ENCODE data around the gene E2F7.

Gene E2F7

DNA sequence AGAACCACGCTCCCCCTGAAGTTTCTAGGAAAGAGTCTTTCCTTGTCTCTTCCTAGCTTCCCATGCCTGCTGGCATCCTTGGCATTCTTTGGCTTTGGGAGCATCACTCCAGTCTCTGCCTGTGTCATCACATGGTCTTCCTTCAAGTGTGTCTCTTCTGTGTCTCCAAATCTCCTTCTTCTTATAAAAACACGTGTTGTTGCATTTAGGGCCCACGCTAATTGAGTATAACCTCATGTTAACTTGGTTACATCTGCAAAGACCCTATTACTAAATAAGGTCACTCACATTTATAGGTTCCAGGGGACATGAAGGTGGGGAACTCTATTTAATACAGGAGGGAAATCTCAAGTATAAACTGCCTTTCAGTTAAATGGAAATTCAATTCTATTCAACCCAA is 63.0 kb downstream of the E2F7 start:
- Histone ChIP-seq H3K36me3 (ENCODE audit: control insufficient read depth in 1 of 2, insufficient read depth in 2 of 2, low read length in 2 of 2) (no peaks in the 10 kb centered on the region), H3K9me3 (ENCODE audit: control insufficient read depth in 1 of 2, low read length in 2 of 2) (no peaks in the 10 kb centered on the region), H3K4me1 (ENCODE audit: control insufficient read depth in 1 of 2, insufficient read depth in 2 of 2, low read length in 2 of 2) (no peaks in the 10 kb centered on the region), H3K4me3 (ENCODE audit: low read depth in 1 of 2, low read length in 2 of 2) (no peak overlapping the region), H3K9ac (ENCODE audit: low read depth in 1 of 2, low read length in 2 of 2) (no peak overlapping the region), H3K27me3 (ENCODE audit: control insufficient read depth in 1 of 2, insufficient read depth in 2 of 2, low read length in 2 of 2) (no peaks in the 10 kb centered on the region), H3K27ac (ENCODE audit: low read depth, low read length) (no peak overlapping the region)

DNA sequence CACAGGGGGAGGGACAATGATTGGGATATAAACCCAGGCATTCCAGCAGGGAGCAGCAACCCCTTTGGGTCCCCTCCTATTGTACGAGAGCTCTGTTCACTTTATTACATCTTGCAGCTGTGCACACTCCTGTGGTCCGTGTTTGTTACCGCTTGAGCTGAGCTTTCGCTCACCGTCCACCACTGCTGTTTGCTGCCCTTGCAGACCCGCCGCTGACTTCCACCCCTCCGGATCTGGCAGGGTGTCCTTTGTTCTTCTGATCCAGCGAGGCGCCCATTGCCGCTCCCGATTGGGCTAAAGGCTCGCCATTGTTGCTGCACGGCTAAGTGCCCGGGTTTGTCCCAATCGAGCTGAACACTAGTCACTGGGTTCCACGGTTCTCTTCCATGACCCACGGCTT is 64.1 kb downstream of the E2F7 start:
- H3K9ac ChIP-seq (ENCODE audit: low read depth in 1 of 2, low read length in 2 of 2), result no peak overlapping the region
- H3K27ac ChIP-seq (ENCODE audit: low read depth, low read length), result no peak overlapping the region
- H3K36me3 ChIP-seq (ENCODE audit: control insufficient read depth in 1 of 2, insufficient read depth in 2 of 2, low read length in 2 of 2), result no peaks in the 10 kb centered on the region
- H3K9me3 ChIP-seq (ENCODE audit: control insufficient read depth in 1 of 2, low read length in 2 of 2), result no peaks in the 10 kb centered on the region
- no peaks in the 10 kb centered on the region for H3K27me3 ChIP-seq (ENCODE audit: control insufficient read depth in 1 of 2, insufficient read depth in 2 of 2, low read length in 2 of 2)
- no peak overlapping the region for H3K4me3 ChIP-seq (ENCODE audit: low read depth in 1 of 2, low read length in 2 of 2)
- H3K4me1 ChIP-seq (ENCODE audit: control insufficient read depth in 1 of 2, insufficient read depth in 2 of 2, low read length in 2 of 2), result no peaks in the 10 kb centered on the region

DNA sequence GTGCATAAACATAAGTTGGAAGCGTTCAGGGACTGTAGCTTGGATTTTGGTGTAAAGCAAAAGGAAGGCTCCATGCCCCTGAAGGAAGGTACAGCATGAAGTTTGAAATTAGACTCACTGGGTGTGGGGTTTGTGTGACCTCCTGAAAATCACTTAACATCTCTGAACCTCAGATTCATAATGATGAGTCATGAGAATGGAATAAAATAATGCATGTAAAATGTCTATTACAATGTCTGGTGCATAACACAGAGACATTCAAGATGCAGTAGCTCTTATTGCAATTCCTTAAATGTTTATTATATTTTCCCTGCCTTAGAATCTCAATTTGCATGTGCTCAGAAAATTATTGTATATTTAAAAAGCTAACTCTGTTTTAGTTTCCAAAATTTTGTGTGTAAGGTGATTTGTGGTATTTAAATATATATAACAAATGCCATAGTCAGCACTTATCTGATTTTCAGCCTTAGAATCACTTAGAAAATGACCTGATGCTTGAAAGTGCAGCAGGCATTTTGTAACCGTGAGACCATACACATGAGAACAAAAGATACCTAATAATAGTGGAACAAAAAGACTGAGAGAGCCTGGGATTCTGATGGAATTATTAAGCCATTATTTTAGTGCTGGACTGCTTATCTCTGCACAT is 66.3 kb downstream of the E2F7 start:
- H3K4me1 ChIP-seq (ENCODE audit: control insufficient read depth in 1 of 2, insufficient read depth in 2 of 2, low read length in 2 of 2), result no peaks in the 10 kb centered on the region
- H3K27me3 ChIP-seq (ENCODE audit: control insufficient read depth in 1 of 2, insufficient read depth in 2 of 2, low read length in 2 of 2), result no peaks in the 10 kb centered on the region
- H3K9me3 ChIP-seq (ENCODE audit: control insufficient read depth in 1 of 2, low read length in 2 of 2), result no peaks in the 10 kb centered on the region

DNA sequence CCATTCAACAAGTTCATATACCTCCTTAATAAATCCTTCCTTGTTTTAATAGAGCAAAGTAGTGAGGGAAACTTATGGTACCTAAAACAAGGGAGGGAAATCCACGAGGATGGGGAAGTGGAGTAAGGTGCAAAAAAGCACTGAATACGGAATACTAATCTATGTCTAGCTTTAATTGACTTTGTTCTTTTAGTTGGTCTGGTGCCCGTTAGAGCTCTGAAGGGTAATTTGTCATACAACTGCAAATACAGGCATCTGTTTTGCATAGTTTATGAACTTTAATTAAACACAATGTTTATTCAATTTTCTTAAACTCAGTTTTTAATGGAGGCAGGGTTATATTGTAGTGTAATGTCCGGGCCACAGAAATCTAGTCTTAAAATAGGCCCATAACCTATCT is 67.0 kb downstream of the E2F7 start:
- Histone ChIP-seq H3K27ac (ENCODE audit: low read depth, low read length) (no peak overlapping the region), H3K27me3 (ENCODE audit: control insufficient read depth in 1 of 2, insufficient read depth in 2 of 2, low read length in 2 of 2) (no peaks in the 10 kb centered on the region), H3K9ac (ENCODE audit: low read depth in 1 of 2, low read length in 2 of 2) (no peak overlapping the region), H3K4me1 (ENCODE audit: control insufficient read depth in 1 of 2, insufficient read depth in 2 of 2, low read length in 2 of 2) (no peaks in the 10 kb centered on the region), H3K4me3 (ENCODE audit: low read depth in 1 of 2, low read length in 2 of 2) (no peak overlapping the region), H3K36me3 (ENCODE audit: control insufficient read depth in 1 of 2, insufficient read depth in 2 of 2, low read length in 2 of 2) (no peaks in the 10 kb centered on the region), H3K9me3 (ENCODE audit: control insufficient read depth in 1 of 2, low read length in 2 of 2) (no peaks in the 10 kb centered on the region)

More for the DNA sequence above, 66.3 kb downstream of the E2F7 start:
- H3K36me3 ChIP-seq (ENCODE audit: control insufficient read depth in 1 of 2, insufficient read depth in 2 of 2, low read length in 2 of 2), result no peaks in the 10 kb centered on the region
- H3K4me3 ChIP-seq (ENCODE audit: low read depth in 1 of 2, low read length in 2 of 2), result no peak overlapping the region
- no peak overlapping the region for H3K9ac ChIP-seq (ENCODE audit: low read depth in 1 of 2, low read length in 2 of 2)
- H3K27ac ChIP-seq (ENCODE audit: low read depth, low read length), result no peak overlapping the region

DNA sequence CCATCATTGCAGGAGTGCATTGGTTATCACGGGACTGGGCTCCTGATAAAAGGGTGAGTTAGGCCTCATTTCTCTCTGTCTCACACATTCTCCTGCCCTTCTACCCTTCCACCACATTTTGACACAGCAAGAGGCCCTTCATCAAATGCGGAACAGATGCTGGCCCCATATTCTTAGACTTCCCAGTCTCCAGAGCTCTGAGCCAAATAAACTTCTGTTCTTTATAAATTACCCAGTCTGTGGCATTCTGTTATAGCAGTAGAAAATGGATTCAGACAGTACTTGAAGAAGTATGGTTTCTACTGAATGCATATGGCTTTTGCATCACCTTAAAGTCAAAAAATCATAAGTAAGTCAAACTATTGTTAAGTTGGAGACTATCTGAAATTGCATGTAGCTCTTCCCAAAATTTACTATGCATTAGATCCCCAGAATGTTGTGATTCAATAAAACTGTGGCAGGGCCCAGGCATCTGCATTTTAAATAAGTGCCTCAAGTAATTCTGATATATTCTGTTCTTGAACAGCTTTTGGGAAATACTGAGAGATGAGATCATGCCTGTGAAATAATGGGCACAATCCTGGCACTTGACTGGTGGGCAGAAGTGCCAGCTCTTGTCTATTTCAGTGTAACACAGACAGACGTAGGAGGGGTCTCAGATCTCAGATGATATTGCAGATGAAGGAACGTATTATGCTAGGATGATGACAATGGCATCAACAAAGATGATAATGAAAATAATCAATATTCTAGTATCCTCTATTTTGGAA is 68.2 kb downstream of the E2F7 start:
- H3K9me3 ChIP-seq (ENCODE audit: control insufficient read depth in 1 of 2, low read length in 2 of 2), result no peaks in the 10 kb centered on the region
- H3K4me1 ChIP-seq (ENCODE audit: control insufficient read depth in 1 of 2, insufficient read depth in 2 of 2, low read length in 2 of 2), result no peaks in the 10 kb centered on the region
- no peaks in the 10 kb centered on the region for H3K36me3 ChIP-seq (ENCODE audit: control insufficient read depth in 1 of 2, insufficient read depth in 2 of 2, low read length in 2 of 2)
- H3K4me3 ChIP-seq (ENCODE audit: low read depth in 1 of 2, low read length in 2 of 2), result no peak overlapping the region
- no peak overlapping the region for H3K27ac ChIP-seq (ENCODE audit: low read depth, low read length)
- H3K27me3 ChIP-seq (ENCODE audit: control insufficient read depth in 1 of 2, insufficient read depth in 2 of 2, low read length in 2 of 2), result no peaks in the 10 kb centered on the region
- no peak overlapping the region for H3K9ac ChIP-seq (ENCODE audit: low read depth in 1 of 2, low read length in 2 of 2)

DNA sequence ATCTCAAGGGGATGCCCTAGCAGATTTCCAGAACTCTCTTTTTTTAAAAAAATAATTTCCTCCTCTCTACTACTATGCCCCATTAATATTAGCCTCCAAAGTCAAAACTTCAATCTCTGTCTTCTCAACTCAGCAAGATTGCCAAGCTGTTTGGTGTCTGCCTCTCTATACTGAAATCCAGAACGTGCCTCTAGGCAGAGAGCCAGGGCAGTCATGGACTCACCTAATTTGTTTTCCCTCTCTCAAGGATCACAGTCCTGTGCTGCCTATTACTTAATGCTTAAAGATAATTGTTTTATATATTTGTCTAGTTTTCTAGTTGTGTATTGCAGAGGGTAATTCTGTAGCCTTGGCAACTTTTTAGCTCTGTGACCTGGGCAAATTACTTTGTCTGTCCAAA is 74.7 kb downstream of the E2F7 start:
- Histone ChIP-seq H3K4me1 (ENCODE audit: control insufficient read depth in 1 of 2, insufficient read depth in 2 of 2, low read length in 2 of 2) (no peaks in the 10 kb centered on the region), H3K4me3 (ENCODE audit: low read depth in 1 of 2, low read length in 2 of 2) (no peak overlapping the region), H3K9me3 (ENCODE audit: control insufficient read depth in 1 of 2, low read length in 2 of 2) (no peaks in the 10 kb centered on the region), H3K9ac (ENCODE audit: low read depth in 1 of 2, low read length in 2 of 2) (no peak overlapping the region), H3K27me3 (ENCODE audit: control insufficient read depth in 1 of 2, insufficient read depth in 2 of 2, low read length in 2 of 2) (no peaks in the 10 kb centered on the region), H3K27ac (ENCODE audit: low read depth, low read length) (no peak overlapping the region), H3K36me3 (ENCODE audit: control insufficient read depth in 1 of 2, insufficient read depth in 2 of 2, low read length in 2 of 2) (no peaks in the 10 kb centered on the region)

DNA sequence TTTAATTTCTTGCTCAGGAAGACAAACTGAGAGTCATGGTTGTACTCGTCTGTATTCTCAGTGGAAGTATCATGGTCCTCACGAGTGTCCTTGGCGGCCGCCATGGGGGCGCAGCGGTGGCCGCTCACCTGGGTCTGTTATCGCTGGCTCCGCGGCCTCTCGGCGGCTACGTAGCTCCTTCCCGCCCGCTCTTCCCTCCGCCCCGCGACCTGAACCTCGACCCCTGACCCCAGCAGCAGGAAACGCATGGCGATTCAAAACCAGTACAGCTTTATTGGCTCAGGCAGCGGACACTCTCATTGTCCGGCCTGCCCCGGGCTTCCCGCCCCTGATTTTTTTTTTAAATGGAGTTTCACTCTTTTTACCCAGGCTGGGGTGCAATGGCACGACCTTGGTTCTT is 80.8 kb downstream of the E2F7 start:
- no peaks in the 10 kb centered on the region for H3K4me1 ChIP-seq (ENCODE audit: control insufficient read depth in 1 of 2, insufficient read depth in 2 of 2, low read length in 2 of 2)
- H3K27ac ChIP-seq (ENCODE audit: low read depth, low read length), result no peak overlapping the region
- H3K9ac ChIP-seq (ENCODE audit: low read depth in 1 of 2, low read length in 2 of 2), result no peak overlapping the region
- no peaks in the 10 kb centered on the region for H3K36me3 ChIP-seq (ENCODE audit: control insufficient read depth in 1 of 2, insufficient read depth in 2 of 2, low read length in 2 of 2)
- no peak overlapping the region for H3K4me3 ChIP-seq (ENCODE audit: low read depth in 1 of 2, low read length in 2 of 2)
- no peaks in the 10 kb centered on the region for H3K9me3 ChIP-seq (ENCODE audit: control insufficient read depth in 1 of 2, low read length in 2 of 2)
- no peaks in the 10 kb centered on the region for H3K27me3 ChIP-seq (ENCODE audit: control insufficient read depth in 1 of 2, insufficient read depth in 2 of 2, low read length in 2 of 2)

DNA sequence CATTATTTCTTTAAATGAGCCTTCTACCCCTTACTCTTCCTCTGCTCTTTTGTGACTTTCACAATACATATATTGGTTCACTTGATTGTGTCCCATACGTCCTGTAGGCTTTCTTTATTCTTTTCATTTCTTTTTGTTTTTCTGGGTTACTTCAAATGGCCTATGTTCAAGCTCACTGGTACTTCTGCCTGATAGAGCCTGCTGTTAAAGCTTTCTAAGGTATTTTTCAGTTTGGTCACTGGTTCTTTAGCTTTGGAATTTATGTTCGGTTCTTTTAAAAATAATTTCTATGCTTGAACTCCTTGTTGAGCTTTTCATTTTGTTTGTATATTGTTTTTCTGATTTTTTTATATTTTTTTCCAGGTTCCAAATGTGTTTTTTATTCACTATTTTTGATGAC is 81.9 kb downstream of the E2F7 start:
- H3K27me3 ChIP-seq (ENCODE audit: control insufficient read depth in 1 of 2, insufficient read depth in 2 of 2, low read length in 2 of 2), result no peaks in the 10 kb centered on the region
- H3K27ac ChIP-seq (ENCODE audit: low read depth, low read length), result no peak overlapping the region
- no peaks in the 10 kb centered on the region for H3K9me3 ChIP-seq (ENCODE audit: control insufficient read depth in 1 of 2, low read length in 2 of 2)
- no peaks in the 10 kb centered on the region for H3K36me3 ChIP-seq (ENCODE audit: control insufficient read depth in 1 of 2, insufficient read depth in 2 of 2, low read length in 2 of 2)
- no peaks in the 10 kb centered on the region for H3K4me1 ChIP-seq (ENCODE audit: control insufficient read depth in 1 of 2, insufficient read depth in 2 of 2, low read length in 2 of 2)
- no peak overlapping the region for H3K4me3 ChIP-seq (ENCODE audit: low read depth in 1 of 2, low read length in 2 of 2)
- no peak overlapping the region for H3K9ac ChIP-seq (ENCODE audit: low read depth in 1 of 2, low read length in 2 of 2)

DNA sequence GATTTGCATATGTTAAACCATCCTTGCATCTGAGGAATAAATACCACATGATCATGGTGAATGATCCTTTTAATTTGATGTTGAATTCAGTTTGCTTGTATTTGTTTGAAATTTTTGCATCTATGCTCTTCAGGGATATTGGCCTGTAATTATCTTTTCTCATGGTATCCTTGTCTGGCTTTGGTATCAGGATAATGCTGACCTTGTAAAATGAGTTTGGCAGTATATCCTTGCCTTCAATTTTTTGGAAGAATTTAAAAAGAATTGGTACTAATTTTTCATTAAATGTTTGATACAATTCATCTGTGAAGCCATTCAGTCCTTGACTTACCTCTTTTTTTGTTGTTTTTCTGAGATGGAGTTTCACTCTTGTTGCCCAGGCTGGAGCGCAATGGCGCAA is 85.2 kb downstream of the E2F7 start:
- no peaks in the 10 kb centered on the region for H3K4me1 ChIP-seq (ENCODE audit: control insufficient read depth in 1 of 2, insufficient read depth in 2 of 2, low read length in 2 of 2)
- H3K9me3 ChIP-seq (ENCODE audit: control insufficient read depth in 1 of 2, low read length in 2 of 2), result no peaks in the 10 kb centered on the region
- no peak overlapping the region for H3K4me3 ChIP-seq (ENCODE audit: low read depth in 1 of 2, low read length in 2 of 2)
- no peaks in the 10 kb centered on the region for H3K27me3 ChIP-seq (ENCODE audit: control insufficient read depth in 1 of 2, insufficient read depth in 2 of 2, low read length in 2 of 2)
- H3K9ac ChIP-seq (ENCODE audit: low read depth in 1 of 2, low read length in 2 of 2), result no peak overlapping the region
- no peak overlapping the region for H3K27ac ChIP-seq (ENCODE audit: low read depth, low read length)
- no peaks in the 10 kb centered on the region for H3K36me3 ChIP-seq (ENCODE audit: control insufficient read depth in 1 of 2, insufficient read depth in 2 of 2, low read length in 2 of 2)

DNA sequence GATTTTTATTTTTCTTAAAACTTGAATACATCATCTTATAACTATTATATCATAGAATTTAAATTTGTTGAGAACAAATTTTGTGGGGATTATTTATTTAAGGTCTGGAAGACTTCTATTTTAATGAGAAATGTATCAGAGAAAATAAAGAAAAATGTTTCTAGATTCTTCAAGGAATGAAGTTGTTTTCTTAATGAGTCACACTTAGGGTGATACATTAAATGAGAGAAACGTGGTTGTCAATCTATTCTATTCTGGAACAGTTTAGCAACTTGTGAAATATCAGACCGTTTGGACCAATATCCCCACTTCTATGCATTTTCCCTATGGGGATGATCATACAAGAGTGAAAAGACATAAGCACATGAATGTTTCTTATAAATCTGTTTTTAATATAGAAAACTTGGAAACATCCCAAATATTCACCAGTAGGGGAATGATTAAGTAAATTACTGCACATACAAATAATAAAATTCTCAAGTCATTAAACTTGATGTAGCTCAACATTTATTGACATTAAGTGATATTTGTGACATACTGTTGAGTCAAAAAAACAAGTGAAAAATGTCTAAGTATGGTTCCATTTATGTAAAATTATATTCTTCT is 88.5 kb downstream of the E2F7 start:
- no peaks in the 10 kb centered on the region for H3K36me3 ChIP-seq (ENCODE audit: control insufficient read depth in 1 of 2, insufficient read depth in 2 of 2, low read length in 2 of 2)
- no peak overlapping the region for H3K27ac ChIP-seq (ENCODE audit: low read depth, low read length)
- no peaks in the 10 kb centered on the region for H3K4me1 ChIP-seq (ENCODE audit: control insufficient read depth in 1 of 2, insufficient read depth in 2 of 2, low read length in 2 of 2)
- no peak overlapping the region for H3K4me3 ChIP-seq (ENCODE audit: low read depth in 1 of 2, low read length in 2 of 2)
- no peaks in the 10 kb centered on the region for H3K27me3 ChIP-seq (ENCODE audit: control insufficient read depth in 1 of 2, insufficient read depth in 2 of 2, low read length in 2 of 2)
- no peaks in the 10 kb centered on the region for H3K9me3 ChIP-seq (ENCODE audit: control insufficient read depth in 1 of 2, low read length in 2 of 2)
- H3K9ac ChIP-seq (ENCODE audit: low read depth in 1 of 2, low read length in 2 of 2), result no peak overlapping the region

Measured in duodenal mucosa (tissue), 2 donors.